PFSK-1 (cell line): ENCODE results near the gene GSK3B.

ENCODE experiments used
- FOXP2 ChIP-seq: optimal IDR thresholded peaks from 2 replicates; pipeline ENCODE3; 2011; ENCODE audit warnings: borderline replicate concordance, control low read depth, inconsistent platforms; ENCODE audit not compliant: insufficient read depth; ENCODE audit errors: extremely low read length, extremely low read depth
- POLR2AphosphoS5 ChIP-seq: IDR thresholded peaks from 2 replicates; pipeline ENCODE4 v1.6.1; 2012; ENCODE audit warnings: low read depth, mild to moderate bottlenecking, control low read depth, low read length, moderate library complexity
- TAF1 ChIP-seq: IDR thresholded peaks from 2 replicates; pipeline ENCODE4 v1.6.1; 2012; ENCODE audit warnings: low read length, control low read depth, borderline replicate concordance; ENCODE audit not compliant: insufficient read depth
- TF ChIP-seq, protein P1 (sequence below), 2 experiments: IDR thresholded peaks; 2 replicates each; pipeline versions ENCODE4 v1.6.1 to v1.8.0; 2011 to 2012; ENCODE audit warnings: low read depth in 2 of 2, low read length in 2 of 2, control low read depth in 1 of 2, inconsistent platforms in 1 of 2, mild to moderate bottlenecking in 1 of 2, moderate library complexity in 1 of 2; ENCODE audit not compliant: insufficient read depth in 1 of 2

GRCh38 chr3:119918992-119919933 lies 175.0 kb downstream of the GSK3B start:
- TF ChIP-seq POLR2AphosphoS5 (no peak), TAF1 (no peak), FOXP2 (no peak)
- TF ChIP-seq, protein P1, sequence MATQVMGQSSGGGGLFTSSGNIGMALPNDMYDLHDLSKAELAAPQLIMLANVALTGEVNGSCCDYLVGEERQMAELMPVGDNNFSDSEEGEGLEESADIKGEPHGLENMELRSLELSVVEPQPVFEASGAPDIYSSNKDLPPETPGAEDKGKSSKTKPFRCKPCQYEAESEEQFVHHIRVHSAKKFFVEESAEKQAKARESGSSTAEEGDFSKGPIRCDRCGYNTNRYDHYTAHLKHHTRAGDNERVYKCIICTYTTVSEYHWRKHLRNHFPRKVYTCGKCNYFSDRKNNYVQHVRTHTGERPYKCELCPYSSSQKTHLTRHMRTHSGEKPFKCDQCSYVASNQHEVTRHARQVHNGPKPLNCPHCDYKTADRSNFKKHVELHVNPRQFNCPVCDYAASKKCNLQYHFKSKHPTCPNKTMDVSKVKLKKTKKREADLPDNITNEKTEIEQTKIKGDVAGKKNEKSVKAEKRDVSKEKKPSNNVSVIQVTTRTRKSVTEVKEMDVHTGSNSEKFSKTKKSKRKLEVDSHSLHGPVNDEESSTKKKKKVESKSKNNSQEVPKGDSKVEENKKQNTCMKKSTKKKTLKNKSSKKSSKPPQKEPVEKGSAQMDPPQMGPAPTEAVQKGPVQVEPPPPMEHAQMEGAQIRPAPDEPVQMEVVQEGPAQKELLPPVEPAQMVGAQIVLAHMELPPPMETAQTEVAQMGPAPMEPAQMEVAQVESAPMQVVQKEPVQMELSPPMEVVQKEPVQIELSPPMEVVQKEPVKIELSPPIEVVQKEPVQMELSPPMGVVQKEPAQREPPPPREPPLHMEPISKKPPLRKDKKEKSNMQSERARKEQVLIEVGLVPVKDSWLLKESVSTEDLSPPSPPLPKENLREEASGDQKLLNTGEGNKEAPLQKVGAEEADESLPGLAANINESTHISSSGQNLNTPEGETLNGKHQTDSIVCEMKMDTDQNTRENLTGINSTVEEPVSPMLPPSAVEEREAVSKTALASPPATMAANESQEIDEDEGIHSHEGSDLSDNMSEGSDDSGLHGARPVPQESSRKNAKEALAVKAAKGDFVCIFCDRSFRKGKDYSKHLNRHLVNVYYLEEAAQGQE (IDR thresholded peaks at IDR 0.05; ENCODE audit: insufficient read depth in 1 of 2, low read depth in 2 of 2, low read length in 2 of 2): no peak
